COR-L47 (cell line): Measurements from ENCODE around the gene EPOP.
"Not testable (repeated sequence)": the region's sequence is repeated elsewhere in the genome, so short reads cannot be mapped to it uniquely, and the experiment has no call there.

Experiments
- DNase-seq: peaks from one replicate; lab custom pipeline; 2025; lab: John Stamatoyannopoulos, UW

EPOP gene

GRCh38 chr17:38637951-38638350 is 36.8 kb downstream of the EPOP start:
- no peak for DNase-seq

GRCh38 chr17:38636054-38636453 is 38.7 kb downstream of the EPOP start:
- DNase-seq, result no peak

GRCh38 chr17:38632334-38632733 is 42.4 kb downstream of the EPOP start:
- DNase-seq, result no peak

- no peak for DNase-seq
Measured at GRCh38 chr17:38628441-38628840, 46.3 kb downstream of the EPOP start.

DNA sequence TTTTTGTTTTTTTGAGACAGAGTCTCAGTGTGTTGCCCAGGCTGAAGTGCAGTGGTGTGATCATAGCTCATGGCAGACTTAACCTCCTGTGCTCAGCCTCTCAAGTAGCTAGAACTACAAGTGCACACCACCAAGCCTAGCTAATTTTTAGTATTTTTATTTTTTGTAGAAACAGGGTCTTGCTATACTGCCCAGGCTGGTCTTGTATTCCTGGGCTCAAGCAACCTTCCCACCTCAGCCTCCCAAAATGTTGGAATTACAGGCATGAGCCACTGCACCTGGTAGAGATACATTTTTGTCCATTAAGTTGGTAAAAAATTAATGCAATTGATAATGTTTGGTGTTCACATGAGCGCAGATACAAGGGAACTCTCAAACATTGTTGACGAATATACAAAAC is 46.8 kb downstream of the EPOP start:
- no peak for DNase-seq

DNA sequence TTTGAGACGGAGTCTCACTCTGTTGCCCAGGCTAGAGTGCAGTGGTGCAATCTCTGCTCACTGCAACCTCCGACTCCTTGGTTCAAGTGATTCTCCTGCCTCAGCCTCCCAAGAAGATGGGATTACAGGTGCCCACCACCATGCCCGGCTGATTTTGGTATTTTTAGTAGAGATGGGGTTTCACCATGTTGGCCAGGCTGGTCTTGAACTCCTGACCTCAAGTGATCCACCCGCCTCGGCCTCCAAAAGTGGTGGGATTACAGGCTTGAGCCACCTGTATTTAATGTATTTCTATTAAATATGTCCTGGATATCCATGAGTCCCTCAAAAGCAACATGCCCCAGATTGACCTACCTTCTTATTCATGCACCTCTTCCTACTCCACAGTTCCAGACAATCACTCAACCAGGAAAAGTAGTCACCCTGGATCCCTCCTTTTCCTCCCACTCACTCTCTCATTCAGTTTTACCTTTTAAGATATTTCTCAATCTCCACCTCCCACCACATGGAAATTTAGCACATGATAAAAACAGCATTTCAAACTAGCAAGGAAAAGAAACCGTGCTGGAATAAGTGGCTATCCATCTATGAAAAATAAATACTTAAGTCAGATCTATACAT is 48.0 kb downstream of the EPOP start:
- not testable (repeated sequence) for DNase-seq

GRCh38 chr17:38625482-38625881 is 49.3 kb downstream of the EPOP start:
- DNase-seq, result no peak

- not testable (repeated sequence) for DNase-seq
Measured at GRCh38 chr17:38624782-38625355, 49.9 kb downstream of the EPOP start.
